Measurements from ENCODE around the gene OPRM1. TPM values are rescaled to one million over a fixed set of nuclear protein-coding genes. Genes with fewer than 3 reads are reported as not detected.

The OPRM1 gene
- total RNA-seq, 1 experiment from 2014 or later, result not detected

- no peaks in the 10 kb centered on the region for H3K36me3 Mint-ChIP-seq (ENCODE audit: insufficient read depth in 1 of 3, low read depth in 3 of 3)
- no peak overlapping the region for H3K4me2 ChIP-seq (ENCODE audit: insufficient read depth, insufficient read length, low read length)
- TF ChIP-seq CTCF (conservative IDR thresholded peaks at IDR 0.05), result no peak
- H3K4ac ChIP-seq (ENCODE audit: low read depth, low read length), result no peak overlapping the region
- no peak overlapping the region for H2BK120ac ChIP-seq (ENCODE audit: low read depth, low read length, poor library complexity, severe bottlenecking)
- no peak for DNase-seq
- no peak overlapping the region for H4K8ac ChIP-seq (replicated peaks; ENCODE audit: insufficient read length, low read depth, low read length)
- no peak overlapping the region for H2AK5ac ChIP-seq (ENCODE audit: insufficient read length, low read length)
- H3K4me1 Mint-ChIP-seq, result no peaks in the 10 kb centered on the region
- H3K79me1 ChIP-seq (ENCODE audit: insufficient read depth, low read depth, low read length, poor library complexity, severe bottlenecking), result no peaks in the 10 kb centered on the region
- H3K27me3 Mint-ChIP-seq (ENCODE audit: low read depth), result no peaks in the 10 kb centered on the region
- H3K27me3 ChIP-seq (ENCODE audit: insufficient read depth, low read length), result no peaks in the 10 kb centered on the region
- H3K4me3 Mint-ChIP-seq, result no peak overlapping the region
- no peaks in the 10 kb centered on the region for H3K79me2 ChIP-seq (ENCODE audit: insufficient read depth, low read length)
- no peaks in the 10 kb centered on the region for H3K23me2 ChIP-seq (ENCODE audit: insufficient read length, low read depth, low read length, poor library complexity, severe bottlenecking)
- H3T11ph ChIP-seq (ENCODE audit: low read length), result no peak overlapping the region
- H2BK20ac ChIP-seq (ENCODE audit: low read depth, low read length, poor library complexity, severe bottlenecking), result no peak overlapping the region
- H3K9ac ChIP-seq (ENCODE audit: extremely low read depth, insufficient read length, low read length), result no peak overlapping the region
- H4K91ac ChIP-seq (ENCODE audit: insufficient read length, low read depth, low read length), result no peak overlapping the region
- no peaks in the 10 kb centered on the region for H3K9me3 ChIP-seq (ENCODE audit: control insufficient read depth, low read depth, low read length)
- no peak overlapping the region for H2BK12ac ChIP-seq (ENCODE audit: insufficient read length, low read depth, low read length)
- no peak overlapping the region for H3K14ac ChIP-seq (ENCODE audit: insufficient read depth, low read length)
- no peak overlapping the region for H3K27ac Mint-ChIP-seq
- no peak overlapping the region for H3K18ac ChIP-seq (ENCODE audit: insufficient read length, low read depth, low read length)
- no peak overlapping the region for H2AFZ ChIP-seq (ENCODE audit: low read length)
- H3K56ac ChIP-seq (ENCODE audit: insufficient read length, low read depth, low read length), result no peak overlapping the region
- H2BK5ac ChIP-seq (ENCODE audit: insufficient read length, low read length), result no peak overlapping the region
- no peak overlapping the region for H4K5ac ChIP-seq (ENCODE audit: insufficient read length, low read depth, low read length)
- no peaks in the 10 kb centered on the region for H3K9me3 Mint-ChIP-seq
- H2BK15ac ChIP-seq (ENCODE audit: low read depth, low read length), result no peak overlapping the region
- H3K4me1 ChIP-seq (ENCODE audit: insufficient read depth, low read length), result no peaks in the 10 kb centered on the region
- no peak overlapping the region for H3K27ac ChIP-seq (ENCODE audit: insufficient read length, low read depth, low read length)
- no peaks in the 10 kb centered on the region for H4K20me1 ChIP-seq (ENCODE audit: control insufficient read depth, insufficient read depth, insufficient read length)
- H3K23ac ChIP-seq (ENCODE audit: insufficient read length, low read depth, low read length), result no peak overlapping the region
Measured at GRCh38 chr6:154210678-154211077, 171.6 kb downstream of the OPRM1 start.

Measured in H9 (cell line).